ENCODE results near the gene SMC3.

DNA sequence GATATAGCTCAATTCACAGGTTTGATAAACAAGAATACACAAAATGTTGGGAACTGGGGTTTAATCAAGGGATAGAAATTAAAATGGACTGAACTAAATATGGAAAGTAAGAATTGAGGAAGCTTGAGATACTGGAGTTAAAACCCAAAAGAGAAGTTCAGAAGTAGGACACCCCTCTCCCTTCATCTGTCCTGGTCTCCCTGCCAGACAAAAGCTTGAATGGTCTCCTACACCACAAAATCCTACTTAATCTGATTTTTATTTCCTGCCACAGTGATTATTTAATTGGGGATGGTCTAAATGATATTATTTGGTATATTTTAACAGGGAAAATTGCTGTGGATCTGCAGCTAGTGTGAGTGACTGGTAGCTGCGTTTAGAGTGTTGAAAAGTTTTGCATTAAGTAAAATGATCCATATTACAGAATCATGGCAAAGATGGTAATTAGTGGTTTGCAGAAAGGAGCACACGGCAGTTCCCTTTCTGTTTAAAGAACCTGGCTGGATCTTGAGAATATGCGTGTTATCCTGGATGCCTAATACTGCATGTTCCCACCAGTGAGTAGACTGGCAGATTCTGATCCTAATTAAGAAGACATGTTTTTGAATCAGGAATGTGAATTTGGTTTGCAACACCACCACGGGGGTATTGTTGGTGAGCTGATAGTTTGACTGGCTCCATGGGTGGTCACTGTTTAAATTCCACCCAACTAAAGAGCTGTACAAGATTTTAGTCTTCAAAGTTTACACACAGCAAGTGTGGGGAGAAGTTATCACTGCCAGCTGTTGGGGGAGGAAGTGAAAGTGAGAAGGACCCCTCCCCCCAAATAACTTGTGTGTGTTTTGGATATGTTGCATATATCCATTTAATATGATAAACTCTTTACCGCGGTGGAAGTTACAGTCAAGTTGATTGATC, 82.1 kb downstream of the SMC3 start:
- TF ChIP-seq, protein P1, sequence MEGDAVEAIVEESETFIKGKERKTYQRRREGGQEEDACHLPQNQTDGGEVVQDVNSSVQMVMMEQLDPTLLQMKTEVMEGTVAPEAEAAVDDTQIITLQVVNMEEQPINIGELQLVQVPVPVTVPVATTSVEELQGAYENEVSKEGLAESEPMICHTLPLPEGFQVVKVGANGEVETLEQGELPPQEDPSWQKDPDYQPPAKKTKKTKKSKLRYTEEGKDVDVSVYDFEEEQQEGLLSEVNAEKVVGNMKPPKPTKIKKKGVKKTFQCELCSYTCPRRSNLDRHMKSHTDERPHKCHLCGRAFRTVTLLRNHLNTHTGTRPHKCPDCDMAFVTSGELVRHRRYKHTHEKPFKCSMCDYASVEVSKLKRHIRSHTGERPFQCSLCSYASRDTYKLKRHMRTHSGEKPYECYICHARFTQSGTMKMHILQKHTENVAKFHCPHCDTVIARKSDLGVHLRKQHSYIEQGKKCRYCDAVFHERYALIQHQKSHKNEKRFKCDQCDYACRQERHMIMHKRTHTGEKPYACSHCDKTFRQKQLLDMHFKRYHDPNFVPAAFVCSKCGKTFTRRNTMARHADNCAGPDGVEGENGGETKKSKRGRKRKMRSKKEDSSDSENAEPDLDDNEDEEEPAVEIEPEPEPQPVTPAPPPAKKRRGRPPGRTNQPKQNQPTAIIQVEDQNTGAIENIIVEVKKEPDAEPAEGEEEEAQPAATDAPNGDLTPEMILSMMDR (conservative IDR thresholded peaks at IDR 0.05; ENCODE audit: low read depth, low read length): no peak
- TF ChIP-seq EZH2 (IDR thresholded peaks at IDR 0.05; ENCODE audit: low read length, unreplicated experiment): no peak
- TF ChIP-seq EZH2phosphoT487 (IDR thresholded peaks at IDR 0.05; ENCODE audit: borderline replicate concordance, low read length): no peak
